Measurements from ENCODE around the gene PLXNA2.

- no peak for TF ChIP-seq CTCF (IDR thresholded peaks at IDR 0.05 in 2 of 3, conservative IDR thresholded peaks at IDR 0.05 in 1 of 3; ENCODE audit: borderline replicate concordance in 1 of 3, insufficient read depth in 1 of 3, low read depth in 2 of 3, low read length in 2 of 3)
- TF ChIP-seq POLR2AphosphoS5 (IDR thresholded peaks at IDR 0.05; ENCODE audit: low read depth, low read length), result no peak
- TF ChIP-seq, protein P1, sequence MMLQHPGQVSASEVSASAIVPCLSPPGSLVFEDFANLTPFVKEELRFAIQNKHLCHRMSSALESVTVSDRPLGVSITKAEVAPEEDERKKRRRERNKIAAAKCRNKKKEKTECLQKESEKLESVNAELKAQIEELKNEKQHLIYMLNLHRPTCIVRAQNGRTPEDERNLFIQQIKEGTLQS (IDR thresholded peaks at IDR 0.05), result no peak
These were observed 138.4 kb downstream of the PLXNA2 start for GRCh38 chr1:208105756-208106155.

Measured in HCT116 (cell line).